Cardiac fibroblast (primary cell): ENCODE measurements around the gene SERPINE1.

Experiments
- DNase-seq, 2 donors: peaks; one replicate each; pipeline versions ENCODE4 v3.0.0 to v3.0.0-alpha.2; 2010; ENCODE audit warnings: low read depth in 2 of 2
- H3K4me3 ChIP-seq, 2 donors: replicated peaks in 1 of 2; 1 replicate in 1 of 2; 2 replicates in 1 of 2; pipeline ENCODE4 v1.5.1; 2011; ENCODE audit warnings: low read depth in 2 of 2, low read length in 2 of 2, mild to moderate bottlenecking in 2 of 2, moderate library complexity in 1 of 2
- TF ChIP-seq, protein P1 (sequence below): IDR thresholded peaks from one replicate; pipeline ENCODE4 v1.5.1; 2011; ENCODE audit warnings: low read depth, mild to moderate bottlenecking, low read length, inconsistent platforms

Gene SERPINE1

DNA sequence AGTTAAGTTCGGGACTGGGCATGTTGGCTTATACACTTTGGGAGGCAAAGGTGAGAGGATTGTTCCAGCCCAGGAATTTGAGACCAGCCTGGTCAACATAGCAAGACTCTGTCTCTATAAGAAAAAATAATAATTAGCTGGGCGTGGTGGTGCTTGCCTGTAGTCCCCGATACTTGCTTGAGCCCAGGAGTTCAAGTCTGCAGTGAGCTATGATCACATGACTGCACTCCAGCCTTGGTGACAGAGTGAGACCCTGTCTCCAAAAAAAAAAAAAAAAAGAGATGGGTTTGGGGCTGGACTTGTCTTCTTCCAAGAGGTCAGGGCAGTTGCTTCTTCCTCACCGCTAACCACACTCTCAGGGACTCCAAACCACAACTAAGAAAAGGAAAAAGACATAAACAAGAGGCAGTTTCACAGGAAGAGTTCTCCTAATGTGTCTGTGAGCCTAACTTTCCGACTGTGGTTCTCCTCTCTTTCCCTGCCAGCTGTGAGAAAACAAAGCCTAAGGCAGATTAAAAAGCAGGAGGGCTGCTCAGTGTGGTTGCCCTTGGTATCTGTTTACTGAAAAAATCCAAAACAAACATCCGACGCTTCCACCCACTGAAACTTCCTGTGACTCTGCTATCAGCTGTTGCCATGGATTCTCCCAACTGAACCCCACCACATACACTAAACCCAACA lies 2.4 kb upstream of the SERPINE1 start:
- TF ChIP-seq, protein P1, sequence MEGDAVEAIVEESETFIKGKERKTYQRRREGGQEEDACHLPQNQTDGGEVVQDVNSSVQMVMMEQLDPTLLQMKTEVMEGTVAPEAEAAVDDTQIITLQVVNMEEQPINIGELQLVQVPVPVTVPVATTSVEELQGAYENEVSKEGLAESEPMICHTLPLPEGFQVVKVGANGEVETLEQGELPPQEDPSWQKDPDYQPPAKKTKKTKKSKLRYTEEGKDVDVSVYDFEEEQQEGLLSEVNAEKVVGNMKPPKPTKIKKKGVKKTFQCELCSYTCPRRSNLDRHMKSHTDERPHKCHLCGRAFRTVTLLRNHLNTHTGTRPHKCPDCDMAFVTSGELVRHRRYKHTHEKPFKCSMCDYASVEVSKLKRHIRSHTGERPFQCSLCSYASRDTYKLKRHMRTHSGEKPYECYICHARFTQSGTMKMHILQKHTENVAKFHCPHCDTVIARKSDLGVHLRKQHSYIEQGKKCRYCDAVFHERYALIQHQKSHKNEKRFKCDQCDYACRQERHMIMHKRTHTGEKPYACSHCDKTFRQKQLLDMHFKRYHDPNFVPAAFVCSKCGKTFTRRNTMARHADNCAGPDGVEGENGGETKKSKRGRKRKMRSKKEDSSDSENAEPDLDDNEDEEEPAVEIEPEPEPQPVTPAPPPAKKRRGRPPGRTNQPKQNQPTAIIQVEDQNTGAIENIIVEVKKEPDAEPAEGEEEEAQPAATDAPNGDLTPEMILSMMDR: no peak
- peak; percentile 89 to 92 for DNase-seq
- H3K4me3 ChIP-seq: no peak overlapping the region

DNA sequence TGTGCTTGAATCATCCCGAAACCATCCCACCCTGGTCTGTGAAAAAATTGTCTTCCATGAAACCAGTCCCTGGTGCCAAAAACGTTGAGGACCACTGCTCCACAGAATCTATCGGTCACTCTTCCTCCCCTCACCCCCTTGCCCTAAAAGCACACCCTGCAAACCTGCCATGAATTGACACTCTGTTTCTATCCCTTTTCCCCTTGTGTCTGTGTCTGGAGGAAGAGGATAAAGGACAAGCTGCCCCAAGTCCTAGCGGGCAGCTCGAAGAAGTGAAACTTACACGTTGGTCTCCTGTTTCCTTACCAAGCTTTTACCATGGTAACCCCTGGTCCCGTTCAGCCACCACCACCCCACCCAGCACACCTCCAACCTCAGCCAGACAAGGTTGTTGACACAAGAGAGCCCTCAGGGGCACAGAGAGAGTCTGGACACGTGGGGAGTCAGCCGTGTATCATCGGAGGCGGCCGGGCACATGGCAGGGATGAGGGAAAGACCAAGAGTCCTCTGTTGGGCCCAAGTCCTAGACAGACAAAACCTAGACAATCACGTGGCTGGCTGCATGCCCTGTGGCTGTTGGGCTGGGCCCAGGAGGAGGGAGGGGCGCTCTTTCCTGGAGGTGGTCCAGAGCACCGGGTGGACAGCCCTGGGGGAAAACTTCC lies 784 bp upstream of the SERPINE1 start:
- H3K4me3 ChIP-seq: peak overlapping the region; percentile 39 to 61
- TF ChIP-seq, protein P1: no peak
- DNase-seq: peak; percentile 89 to 98

DNA sequence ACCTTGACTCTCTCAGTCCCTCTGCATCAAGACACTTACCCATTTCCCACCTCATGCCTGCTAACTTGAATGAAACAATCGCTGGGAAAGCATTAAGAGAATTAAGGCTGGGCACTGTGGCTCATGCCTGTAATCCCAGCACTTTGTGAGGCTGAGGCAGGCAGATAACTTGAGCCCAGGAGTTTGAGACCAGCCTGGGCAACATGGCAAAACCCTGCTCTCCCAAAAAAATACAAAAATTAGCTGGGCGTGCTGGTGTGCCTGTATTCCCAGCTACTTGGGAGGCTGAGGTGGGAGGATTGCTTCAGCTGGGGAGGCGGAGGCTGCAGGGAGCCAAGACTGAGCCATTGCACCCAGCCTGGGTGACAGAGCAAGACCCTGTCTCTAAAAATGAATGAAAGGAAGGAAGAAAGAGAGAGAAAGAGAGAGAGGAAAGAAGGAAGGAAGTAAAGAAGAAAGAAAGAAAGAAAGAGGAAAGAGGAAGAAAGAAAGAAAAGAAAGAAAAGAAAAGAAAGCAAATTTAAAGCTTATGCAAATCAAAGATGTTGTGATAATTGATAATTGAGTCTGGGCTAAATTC lies 646 bp downstream of the SERPINE1 start:
- TF ChIP-seq, protein P1: no peak
- peak in 1 of 2 donors; percentile 51 for DNase-seq
- peak overlapping the region; percentile 61 to 95 for H3K4me3 ChIP-seq

DNA sequence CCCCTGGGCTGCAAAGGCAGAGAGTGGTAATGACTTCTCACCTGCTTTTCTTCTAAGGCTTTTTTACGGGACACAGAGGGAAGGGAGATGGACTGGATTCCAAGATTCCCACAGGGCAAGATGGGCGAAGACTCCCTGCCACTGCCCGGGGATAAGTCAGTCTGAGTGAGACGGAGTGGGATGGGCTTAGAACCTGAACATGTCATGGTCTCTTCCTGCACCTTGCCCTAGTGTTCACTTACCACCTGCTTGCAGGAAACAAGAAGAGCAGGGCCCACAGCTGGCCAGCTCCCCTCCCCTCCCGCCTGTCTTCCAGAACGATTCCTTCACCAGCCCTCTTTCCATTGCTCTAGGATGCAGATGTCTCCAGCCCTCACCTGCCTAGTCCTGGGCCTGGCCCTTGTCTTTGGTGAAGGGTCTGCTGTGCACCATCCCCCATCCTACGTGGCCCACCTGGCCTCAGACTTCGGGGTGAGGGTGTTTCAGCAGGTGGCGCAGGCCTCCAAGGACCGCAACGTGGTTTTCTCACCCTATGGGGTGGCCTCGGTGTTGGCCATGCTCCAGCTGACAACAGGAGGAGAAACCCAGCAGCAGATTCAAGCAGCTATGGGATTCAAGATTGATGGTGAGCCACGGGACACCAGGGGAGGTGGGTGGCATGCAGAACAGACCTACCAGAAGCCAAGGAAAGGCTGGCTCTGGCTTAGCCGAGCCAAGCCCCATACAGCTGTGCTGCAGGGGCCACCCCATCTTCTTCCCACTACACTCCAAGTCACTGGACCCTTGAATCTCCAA lies 1.3 kb downstream of the SERPINE1 start:
- TF ChIP-seq, protein P1: no peak
- peak overlapping the region; percentile 61 to 95 for H3K4me3 ChIP-seq
- DNase-seq: peak; percentile 63 to 71

DNA sequence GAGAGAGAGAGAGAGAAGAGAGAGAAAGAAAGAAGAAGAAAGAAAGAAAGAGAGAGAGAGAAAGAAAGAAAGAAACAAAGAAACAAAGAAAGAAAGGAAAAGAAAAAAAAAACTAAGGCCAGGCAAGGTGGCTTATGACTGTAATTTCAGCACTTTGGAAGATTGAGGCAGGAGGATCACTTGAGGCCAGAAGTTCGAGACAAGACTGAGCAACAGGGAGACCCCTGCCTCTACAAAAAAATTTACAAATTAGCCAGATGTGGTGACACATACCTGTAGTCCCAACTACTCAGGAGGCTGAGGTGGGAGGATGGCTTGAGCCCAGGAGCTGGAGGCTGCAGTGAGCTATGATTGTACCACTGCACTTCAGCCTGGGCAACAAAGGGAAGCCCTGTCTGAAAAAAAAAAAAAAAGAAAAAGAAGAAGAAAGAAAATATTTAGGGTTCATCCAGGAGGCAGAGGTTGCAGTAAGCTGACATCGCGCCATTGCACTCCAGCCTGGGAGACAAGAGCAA lies 2.8 kb downstream of the SERPINE1 start:
- DNase-seq: peak; percentile 51 to 72
- peak overlapping the region; percentile 11 to 55 for H3K4me3 ChIP-seq
- TF ChIP-seq, protein P1: no peak

DNA sequence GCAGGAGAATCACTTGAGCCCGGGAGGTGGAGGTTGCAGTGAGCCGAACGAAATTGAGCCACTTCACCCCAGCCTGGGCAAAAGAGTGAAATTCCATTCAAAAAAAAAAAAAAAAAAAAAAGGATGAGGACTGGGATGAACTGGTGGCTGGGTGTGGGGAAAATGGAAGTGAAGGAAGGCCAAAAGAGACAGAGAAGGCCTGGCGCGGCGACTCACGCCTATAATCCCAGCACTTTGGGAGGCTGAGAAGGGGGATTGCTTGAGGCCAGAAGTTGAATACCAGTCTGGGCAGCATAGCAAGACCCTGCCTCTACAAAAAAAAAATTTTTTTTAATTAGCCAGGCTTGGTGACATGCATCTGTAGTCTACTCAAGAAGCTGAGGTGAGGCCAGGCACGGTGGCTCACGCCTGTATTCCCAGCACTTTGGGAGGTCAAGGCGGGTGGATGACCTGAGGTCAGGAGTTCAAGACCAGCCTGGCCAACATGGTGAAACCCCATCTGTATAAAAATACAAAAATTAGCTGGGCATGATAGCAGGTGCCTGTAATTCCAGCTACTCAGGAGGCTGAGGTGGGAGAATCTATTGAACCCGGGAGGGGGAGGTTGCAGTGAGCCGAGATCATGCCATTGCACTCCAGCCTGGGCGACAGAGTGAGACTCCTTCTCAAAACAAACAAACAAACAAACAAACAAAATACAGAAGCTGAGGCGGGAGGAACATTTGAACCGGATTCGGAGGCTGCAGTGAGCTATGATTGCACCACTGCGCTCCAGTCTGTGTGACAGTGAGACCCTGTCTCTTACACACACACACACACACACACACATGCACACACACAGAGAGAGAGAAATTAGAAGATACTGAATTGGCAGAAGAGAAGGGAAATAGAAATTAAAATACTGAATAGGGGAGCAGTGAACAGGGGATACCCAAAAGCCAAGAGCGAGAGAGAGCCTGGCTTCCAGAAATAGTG lies 6.0 kb downstream of the SERPINE1 start:
- DNase-seq: peak; percentile 57 to 81
- H3K4me3 ChIP-seq: peak overlapping the region in 1 of 2 donors; percentile 24
